C4-2B (cell line): ENCODE results near the gene GK2.

ENCODE experiments used
- CTCF ChIP-seq: fragments of 450-650 bp; conservative IDR thresholded peaks from 2 replicates; pipeline ENCODE4 v1.5.1; 2017; ENCODE audit warnings: mild to moderate bottlenecking
- ZFX ChIP-seq: fragments of 450-650 bp; IDR thresholded peaks from 2 replicates; pipeline ENCODE4 v1.6.1; 2017

GRCh38 chr4:79358438-79358837 lies 49.6 kb downstream of the GK2 start:
- no peak for TF ChIP-seq CTCF
- TF ChIP-seq ZFX = no peak
